HepG2 (cell line): ENCODE data around the gene NAA38. TPM values are rescaled to one million over a fixed set of nuclear protein-coding genes. Genes with fewer than 3 reads are reported as not detected.

Source experiments
- ASH2L ChIP-seq: fragments of 300-600, 200-600 bp; sonication (generic); IDR thresholded peaks from 2 replicates; pipeline ENCODE4 v1.7.0; 2017; ENCODE audit warnings: low read depth, mild to moderate bottlenecking, moderate library complexity, mixed read lengths, low read length; ENCODE audit not compliant: insufficient read length
- DNMT1 ChIP-seq: sonication (generic); formaldehyde crosslinking; IDR thresholded peaks from 2 replicates; pipeline ENCODE4 v1.5.1; 2020; ENCODE audit warnings: mild to moderate bottlenecking, missing genetic modification reagents
- ELF1 ChIP-seq: sonication (generic); formaldehyde crosslinking; IDR thresholded peaks from 2 replicates; pipeline ENCODE4 v1.4.0; 2020; ENCODE audit warnings: missing genetic modification reagents
- GATAD1 ChIP-seq: IDR thresholded peaks from 2 replicates; pipeline ENCODE4 v1.6.1; 2016; ENCODE audit warnings: missing genetic modification reagents, missing compliant biosample characterization
- HCFC1 ChIP-seq: fragments of 150-350 bp; IDR thresholded peaks from 2 replicates; pipeline ENCODE4 v1.6.1; 2014; ENCODE audit warnings: low read depth, low read length
- HINFP ChIP-seq: sonication (generic); formaldehyde crosslinking; IDR thresholded peaks from 2 replicates; pipeline ENCODE4 v1.4.0; 2020; ENCODE audit warnings: low read depth, mild to moderate bottlenecking, missing genetic modification reagents
- MTA1 ChIP-seq: sonication (generic); formaldehyde crosslinking; IDR thresholded peaks from 2 replicates; pipeline ENCODE4 v1.4.0; 2020; ENCODE audit warnings: missing genetic modification reagents, mild to moderate bottlenecking, borderline replicate concordance
- MYPOP ChIP-seq: sonication (generic); formaldehyde crosslinking; IDR thresholded peaks from 2 replicates; pipeline ENCODE4 v1.8.1; 2023; ENCODE audit warnings: mild to moderate bottlenecking, moderate library complexity, missing genetic modification reagents
- NAIF1 ChIP-seq: sonication (generic); formaldehyde crosslinking; IDR thresholded peaks from 2 replicates; pipeline ENCODE4 v1.5.0; 2020; ENCODE audit warnings: mild to moderate bottlenecking, missing genetic modification reagents, borderline replicate concordance
- NCOA2 ChIP-seq: sonication (generic); formaldehyde crosslinking; IDR thresholded peaks from 2 replicates; pipeline ENCODE4 v1.8.0; 2022; ENCODE audit warnings: inconsistent platforms
- NFIC ChIP-seq: IDR thresholded peaks from 2 replicates; pipeline ENCODE4 v1.6.1; 2012; ENCODE audit warnings: mild to moderate bottlenecking, low read length, inconsistent platforms
- PBX3 ChIP-seq: sonication (generic); formaldehyde crosslinking; IDR thresholded peaks from 2 replicates; pipeline ENCODE4 v1.8.1; 2023; ENCODE audit warnings: missing genetic modification reagents, inconsistent platforms, borderline replicate concordance
- TFAP4 ChIP-seq: sonication (generic); IDR thresholded peaks from 2 replicates; pipeline ENCODE4 v1.6.1; 2016; ENCODE audit warnings: low read depth, borderline replicate concordance
- ZBTB14 ChIP-seq: sonication (generic); formaldehyde crosslinking; IDR thresholded peaks from 2 replicates; pipeline ENCODE4 v1.4.0; 2020; ENCODE audit warnings: missing genetic modification reagents
- ZC3H4 ChIP-seq: sonication (generic); formaldehyde crosslinking; IDR thresholded peaks from 2 replicates; pipeline ENCODE4 v1.4.0; 2020; ENCODE audit warnings: missing genetic modification reagents, borderline replicate concordance
- ZHX1 ChIP-seq: sonication (generic); formaldehyde crosslinking; IDR thresholded peaks from 2 replicates; pipeline ENCODE4 v1.8.1; 2022; ENCODE audit warnings: low read depth, mild to moderate bottlenecking, missing genetic modification reagents
- ZNF24 ChIP-seq: fragments of 450-650 bp; IDR thresholded peaks from 2 replicates; pipeline ENCODE4 v1.6.1; 2017; ENCODE audit warnings: antibody characterized with exemption, mild to moderate bottlenecking
- ZNF296 ChIP-seq: sonication (generic); formaldehyde crosslinking; conservative IDR thresholded peaks from 2 replicates; pipeline ENCODE4 v1.5.0; 2020; ENCODE audit warnings: mild to moderate bottlenecking, missing genetic modification reagents
- ZNF543 ChIP-seq: sonication (generic); formaldehyde crosslinking; IDR thresholded peaks from 2 replicates; pipeline ENCODE4 v1.4.0; 2020; ENCODE audit warnings: mild to moderate bottlenecking, missing genetic modification reagents
- polyA plus RNA-seq, 8 experiments: library from polyadenylated mRNA; depleted of rRNA in 3 of 8; stranded (reverse) in 7 of 8; unstranded in 1 of 8; fragments of >200 nt; fragmentation: Illumina TruSeq in 4 of 8; extraction: Trizol in 4 of 8; gene quantifications; 2 replicates each; pipeline versions ENCODE4 v1.2.1 to v1.2.3, GENCODE V29; 2011 to 2016; ENCODE audit warnings: low read depth in 4 of 8, missing spikeins in 1 of 8, mixed read lengths in 1 of 8; ENCODE audit not compliant: insufficient read depth in 1 of 8
- total RNA-seq, 5 experiments: library from RNA; depleted of rRNA; stranded (reverse); fragments of >200 nt; fragmentation: Illumina TruSeq; extraction: Trizol; gene quantifications; 2 replicates each; pipeline ENCODE4 v1.2.3, GENCODE V29; 2016; ENCODE audit warnings: low read depth in 1 of 5

NAA38 gene
- total and polyA plus RNA-seq, 2 of the 13 experiments (the other 11 are each of a cell fraction or from before 2014, with no cell fraction given) = 46.9 to 91.6 TPM

- 0 out of 2 replicates have a peak, but pooled peaks have one; percentile 16 for TF ChIP-seq ZNF543 (CRISPR knock-in tag)
- no peak for TF ChIP-seq NFIC
- peak; percentile 58; the same call in 1 of the 2 replicates for TF ChIP-seq TFAP4
- no peak for TF ChIP-seq HCFC1
- peak; percentile 58 for TF ChIP-seq GATAD1 (CRISPR knock-in tag)
- TF ChIP-seq ELF1 = peak; percentile 30; the same call in 1 of the 2 replicates
- TF ChIP-seq NCOA2 (CRISPR knock-in tag) = no peak
- TF ChIP-seq ZNF296 = no peak
- TF ChIP-seq ASH2L = no peak
- no peak for TF ChIP-seq ZHX1 (CRISPR knock-in tag)
- no peak for TF ChIP-seq ZC3H4 (CRISPR knock-in tag)
- TF ChIP-seq ZNF24 = no peak
- TF ChIP-seq MYPOP (CRISPR knock-in tag) = no peak
- TF ChIP-seq ZBTB14 (CRISPR knock-in tag) = peak; percentile 67
- TF ChIP-seq NAIF1 (CRISPR knock-in tag) = no peak; the same call in 1 of the 2 replicates
- peak; percentile 67; the same call in 1 of the 2 replicates for TF ChIP-seq MTA1 (CRISPR knock-in tag)
- no peak for TF ChIP-seq HINFP (CRISPR knock-in tag)
- TF ChIP-seq DNMT1 (CRISPR knock-in tag) = 0 out of 2 replicates have a peak, but pooled peaks have one; percentile 54
- TF ChIP-seq PBX3 (CRISPR knock-in tag) = no peak
Measured at GRCh38 chr17:7834957-7835813, 22.2 kb downstream of the NAA38 start (continued).
